Amygdala (tissue), 56 donors: ENCODE results near the gene TPM4.

ENCODE experiments used
- DNase-seq, 56 donors: peaks; one replicate each; lab custom pipeline; 2025; lab: John Stamatoyannopoulos, UW

Gene TPM4

DNA sequence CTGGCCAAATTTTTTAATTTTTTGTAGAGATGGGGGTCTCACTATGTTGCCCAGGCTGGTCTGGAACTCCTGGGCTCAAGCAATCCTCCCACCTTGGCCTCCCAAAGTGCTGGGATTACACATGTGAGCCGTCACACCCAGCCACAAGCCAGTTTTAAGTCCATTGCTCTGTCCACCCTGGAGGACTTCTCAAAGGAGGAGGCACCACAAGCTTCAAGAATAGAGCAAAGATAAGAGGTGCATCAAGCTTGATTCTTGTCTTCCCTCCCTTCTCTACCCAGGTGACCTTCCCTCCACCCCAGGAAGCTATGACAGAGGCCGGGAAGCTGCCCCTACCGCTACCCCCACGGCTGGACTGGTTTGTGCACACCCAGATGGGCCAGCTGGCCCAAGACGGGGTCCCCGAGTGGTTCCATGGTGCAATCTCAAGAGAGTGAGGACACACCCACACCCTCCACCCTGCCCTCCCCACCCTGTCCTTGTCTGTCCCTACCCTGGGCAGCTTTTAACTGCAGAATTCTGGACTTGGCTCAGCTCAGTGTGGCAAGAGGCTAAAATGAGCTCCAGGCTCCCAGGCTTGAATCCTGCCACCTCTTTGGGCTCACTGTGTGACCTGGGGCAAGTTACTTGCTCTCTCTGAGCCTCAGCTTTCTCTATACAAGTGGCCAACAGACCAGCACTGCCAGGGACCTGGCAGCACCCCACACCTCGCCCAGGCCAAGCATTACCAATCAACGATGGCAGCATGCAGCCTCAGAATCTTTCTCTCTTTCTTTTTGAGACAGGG, 72.3 kb downstream of the TPM4 start:
- DNase-seq, result no peak
